Measurements from ENCODE around the gene ALMS1.
"Not testable (repeated sequence)": the region's sequence is repeated elsewhere in the genome, so short reads cannot be mapped to it uniquely, and the experiment has no call there.

Gene ALMS1

GRCh38 chr2:73626237-73626636, 240.6 kb downstream of the ALMS1 start:
- not testable (repeated sequence) for H3K9ac ChIP-seq (ENCODE audit: low read length); H3K4me1 ChIP-seq (ENCODE audit: insufficient read depth, low read length); H3K27ac ChIP-seq (ENCODE audit: low read depth, low read length); H3K9me3 ChIP-seq (ENCODE audit: low read length); H3K4me3 ChIP-seq (ENCODE audit: low read depth in 1 of 2, low read length in 2 of 2); H3K36me3 ChIP-seq (ENCODE audit: insufficient read depth, low read length); H3K27me3 ChIP-seq (ENCODE audit: control insufficient read depth in 1 of 2, insufficient read depth in 2 of 2, low read length in 2 of 2)

GRCh38 chr2:73628493-73628892, 242.9 kb downstream of the ALMS1 start:
- not testable (repeated sequence) for H3K27ac ChIP-seq (ENCODE audit: low read depth, low read length)

GRCh38 chr2:73630662-73631266, 245.1 kb downstream of the ALMS1 start:
- not testable (repeated sequence) for H3K27ac ChIP-seq (ENCODE audit: low read depth, low read length); H3K4me1 ChIP-seq (ENCODE audit: insufficient read depth, low read length); H3K36me3 ChIP-seq (ENCODE audit: insufficient read depth, low read length); H3K9me3 ChIP-seq (ENCODE audit: low read length); H3K27me3 ChIP-seq (ENCODE audit: control insufficient read depth in 1 of 2, insufficient read depth in 2 of 2, low read length in 2 of 2); H3K9ac ChIP-seq (ENCODE audit: low read length); H3K4me3 ChIP-seq (ENCODE audit: low read depth in 1 of 2, low read length in 2 of 2)

More at GRCh38 chr2:73628493-73628892, 242.9 kb downstream of the ALMS1 start:
- not testable (repeated sequence) for H3K9me3 ChIP-seq (ENCODE audit: low read length); H3K36me3 ChIP-seq (ENCODE audit: insufficient read depth, low read length); H3K4me3 ChIP-seq (ENCODE audit: low read depth in 1 of 2, low read length in 2 of 2); H3K4me1 ChIP-seq (ENCODE audit: insufficient read depth, low read length); H3K9ac ChIP-seq (ENCODE audit: low read length); H3K27me3 ChIP-seq (ENCODE audit: control insufficient read depth in 1 of 2, insufficient read depth in 2 of 2, low read length in 2 of 2)

GRCh38 chr2:73636977-73637376, 251.3 kb downstream of the ALMS1 start:
- not testable (repeated sequence) for H3K27ac ChIP-seq (ENCODE audit: low read depth, low read length); H3K36me3 ChIP-seq (ENCODE audit: insufficient read depth, low read length); H3K9ac ChIP-seq (ENCODE audit: low read length); H3K27me3 ChIP-seq (ENCODE audit: control insufficient read depth in 1 of 2, insufficient read depth in 2 of 2, low read length in 2 of 2); H3K9me3 ChIP-seq (ENCODE audit: low read length); H3K4me1 ChIP-seq (ENCODE audit: insufficient read depth, low read length); H3K4me3 ChIP-seq (ENCODE audit: low read depth in 1 of 2, low read length in 2 of 2)

- H3K9ac ChIP-seq (ENCODE audit: low read length) = no peak overlapping the region
- H3K36me3 ChIP-seq (ENCODE audit: insufficient read depth, low read length) = no peaks in the 10 kb centered on the region
These were observed 252.8 kb downstream of the ALMS1 start for GRCh38 chr2:73638429-73638828.

GRCh38 chr2:73640511-73640911, 254.9 kb downstream of the ALMS1 start:
- Histone ChIP-seq H3K27ac (ENCODE audit: low read depth, low read length) (no peak overlapping the region), H3K9me3 (ENCODE audit: low read length) (no peaks in the 10 kb centered on the region), H3K4me3 (ENCODE audit: low read depth in 1 of 2, low read length in 2 of 2) (no peak overlapping the region), H3K36me3 (ENCODE audit: insufficient read depth, low read length) (no peaks in the 10 kb centered on the region), H3K9ac (ENCODE audit: low read length) (no peak overlapping the region), H3K4me1 (ENCODE audit: insufficient read depth, low read length) (no peaks in the 10 kb centered on the region), H3K27me3 (ENCODE audit: control insufficient read depth in 1 of 2, insufficient read depth in 2 of 2, low read length in 2 of 2) (no peaks in the 10 kb centered on the region)

More at GRCh38 chr2:73638429-73638828, 252.8 kb downstream of the ALMS1 start:
- Histone ChIP-seq H3K27ac (ENCODE audit: low read depth, low read length) (no peak overlapping the region), H3K4me1 (ENCODE audit: insufficient read depth, low read length) (no peaks in the 10 kb centered on the region), H3K4me3 (ENCODE audit: low read depth in 1 of 2, low read length in 2 of 2) (no peak overlapping the region), H3K9me3 (ENCODE audit: low read length) (no peaks in the 10 kb centered on the region), H3K27me3 (ENCODE audit: control insufficient read depth in 1 of 2, insufficient read depth in 2 of 2, low read length in 2 of 2) (no peaks in the 10 kb centered on the region)

- Histone ChIP-seq H3K9ac (ENCODE audit: low read length) (no peak overlapping the region), H3K27me3 (ENCODE audit: control insufficient read depth in 1 of 2, insufficient read depth in 2 of 2, low read length in 2 of 2) (no peaks in the 10 kb centered on the region), H3K27ac (ENCODE audit: low read depth, low read length) (no peak overlapping the region), H3K9me3 (ENCODE audit: low read length) (no peaks in the 10 kb centered on the region), H3K4me1 (ENCODE audit: insufficient read depth, low read length) (no peaks in the 10 kb centered on the region), H3K36me3 (ENCODE audit: insufficient read depth, low read length) (no peaks in the 10 kb centered on the region), H3K4me3 (ENCODE audit: low read depth in 1 of 2, low read length in 2 of 2) (no peak overlapping the region)
These were observed 255.5 kb downstream of the ALMS1 start for GRCh38 chr2:73640946-73641766.

GRCh38 chr2:73641767-73642062, 256.1 kb downstream of the ALMS1 start:
- no peaks in the 10 kb centered on the region for H3K4me1 ChIP-seq (ENCODE audit: insufficient read depth, low read length)
- H3K9ac ChIP-seq (ENCODE audit: low read length) = no peak overlapping the region
- H3K27ac ChIP-seq (ENCODE audit: low read depth, low read length) = no peak overlapping the region
- no peak overlapping the region for H3K4me3 ChIP-seq (ENCODE audit: low read depth in 1 of 2, low read length in 2 of 2)
- no peaks in the 10 kb centered on the region for H3K36me3 ChIP-seq (ENCODE audit: insufficient read depth, low read length)
- no peaks in the 10 kb centered on the region for H3K9me3 ChIP-seq (ENCODE audit: low read length)
- no peaks in the 10 kb centered on the region for H3K27me3 ChIP-seq (ENCODE audit: control insufficient read depth in 1 of 2, insufficient read depth in 2 of 2, low read length in 2 of 2)

- no peak within 1 kb of the TSS for H3K4me3 ChIP-seq (ENCODE audit: low read depth in 1 of 2, low read length in 2 of 2)
- no peaks in the 10 kb centered on the region for H3K36me3 ChIP-seq (ENCODE audit: insufficient read depth, low read length)
- no peaks in the 10 kb centered on the region for H3K27me3 ChIP-seq (ENCODE audit: control insufficient read depth in 1 of 2, insufficient read depth in 2 of 2, low read length in 2 of 2)
- no peak within 1 kb of the TSS for H3K27ac ChIP-seq (ENCODE audit: low read depth, low read length)
- H3K9ac ChIP-seq (ENCODE audit: low read length) = no peak within 1 kb of the TSS
- no peaks in the 10 kb centered on the region for H3K9me3 ChIP-seq (ENCODE audit: low read length)
- H3K4me1 ChIP-seq (ENCODE audit: insufficient read depth, low read length) = no peaks in the 10 kb centered on the region
These were observed 256.8 kb downstream of the ALMS1 start, which contains the start of gene NAT8 for GRCh38 chr2:73642338-73643018. NAT8 (minus strand) TSS chr2:73642422; CDS start chr2:73641628, 794 bp downstream.

GRCh38 chr2:73647690-73648089, 262.1 kb downstream of the ALMS1 start:
- not testable (repeated sequence) for H3K4me1 ChIP-seq (ENCODE audit: insufficient read depth, low read length); H3K9ac ChIP-seq (ENCODE audit: low read length); H3K27me3 ChIP-seq (ENCODE audit: control insufficient read depth in 1 of 2, insufficient read depth in 2 of 2, low read length in 2 of 2); H3K9me3 ChIP-seq (ENCODE audit: low read length); H3K36me3 ChIP-seq (ENCODE audit: insufficient read depth, low read length); H3K4me3 ChIP-seq (ENCODE audit: low read depth in 1 of 2, low read length in 2 of 2); H3K27ac ChIP-seq (ENCODE audit: low read depth, low read length)

- H3K27ac ChIP-seq (ENCODE audit: low read depth, low read length) = no peak overlapping the region
- no peaks in the 10 kb centered on the region for H3K27me3 ChIP-seq (ENCODE audit: control insufficient read depth in 1 of 2, insufficient read depth in 2 of 2, low read length in 2 of 2)
- no peaks in the 10 kb centered on the region for H3K36me3 ChIP-seq (ENCODE audit: insufficient read depth, low read length)
- H3K4me1 ChIP-seq (ENCODE audit: insufficient read depth, low read length) = no peaks in the 10 kb centered on the region
- no peaks in the 10 kb centered on the region for H3K9me3 ChIP-seq (ENCODE audit: low read length)
- H3K4me3 ChIP-seq (ENCODE audit: low read depth in 1 of 2, low read length in 2 of 2) = no peak overlapping the region
- no peak overlapping the region for H3K9ac ChIP-seq (ENCODE audit: low read length)
These were observed 266.1 kb downstream of the ALMS1 start for GRCh38 chr2:73651591-73652230.

Data from muscle layer of colon (tissue), 2 donors.